H54 (cell line): ENCODE results near the gene SLC7A14.

ENCODE experiments used
- DNase-seq: peaks from one replicate; pipeline ENCODE4 v3.0.0; 2011; ENCODE audit warnings: low spot score, mixed read lengths; ENCODE audit not compliant: insufficient read length
- FAIRE-seq: peaks from 3 replicates; lab custom pipeline; 2011; peaks lifted over from hg19 to GRCh38; lab: Jason Lieb, UNC
- POLR2A ChIP-seq: IDR thresholded peaks from 2 replicates; pipeline ENCODE4 v1.6.1; 2011; ENCODE audit warnings: low read depth, mild to moderate bottlenecking, low read length

The SLC7A14 gene

DNA sequence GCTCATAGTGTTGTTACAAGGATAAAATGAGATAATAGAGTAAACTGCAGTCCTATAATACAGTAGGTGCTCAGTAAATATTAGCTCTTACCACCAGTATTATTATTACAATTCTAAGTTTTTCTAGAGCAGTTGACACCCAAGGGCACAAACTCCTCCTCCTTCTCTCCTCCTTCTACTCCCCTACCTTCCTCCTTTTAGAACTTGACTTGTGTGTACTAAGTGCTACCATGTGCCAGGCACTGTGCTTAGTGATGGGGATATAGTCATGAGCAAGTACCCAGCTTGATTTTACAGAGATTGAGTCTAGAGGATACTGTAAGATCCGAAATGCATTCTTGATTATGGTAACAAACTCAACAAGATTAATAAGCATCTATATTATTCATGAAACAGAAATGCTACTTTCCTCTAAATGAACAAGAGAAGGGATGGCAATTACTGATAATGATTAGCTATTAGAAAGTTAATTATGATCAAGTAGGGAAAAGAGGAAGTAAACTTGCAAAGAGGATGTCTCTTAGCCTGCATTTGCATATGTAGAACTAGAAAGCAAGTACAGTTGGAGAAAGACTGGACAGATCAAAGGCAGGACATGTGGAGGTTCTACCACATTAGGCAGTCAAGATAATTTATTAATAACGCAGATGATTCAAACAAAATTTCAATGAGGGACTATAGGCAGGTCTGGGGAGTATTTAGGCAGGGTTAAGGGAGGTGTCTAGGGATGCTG lies 94.9 kb downstream of the SLC7A14 start:
- no peak for DNase-seq
- no peak for FAIRE-seq
- no peak for TF ChIP-seq POLR2A

DNA sequence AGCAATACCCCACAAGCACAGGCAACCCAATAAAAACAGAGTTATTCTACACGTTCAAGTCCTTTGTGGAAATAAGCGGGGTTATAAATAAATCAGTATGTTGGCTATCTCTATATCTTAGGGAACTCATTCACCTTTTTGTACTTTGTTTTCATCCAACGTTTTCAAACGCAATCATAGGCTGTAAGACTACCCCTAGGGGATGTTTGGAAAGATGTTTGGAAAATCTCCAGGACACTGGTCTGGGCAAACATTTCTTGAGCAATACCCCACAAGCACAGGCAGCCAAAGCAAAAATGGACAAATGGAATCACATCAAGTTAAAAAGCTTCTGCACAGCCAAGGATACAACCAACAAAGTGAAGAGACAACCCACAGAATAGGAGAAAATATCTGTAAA lies 97.1 kb downstream of the SLC7A14 start:
- FAIRE-seq (no peak), DNase-seq (no peak)
- no peak for TF ChIP-seq POLR2A

DNA sequence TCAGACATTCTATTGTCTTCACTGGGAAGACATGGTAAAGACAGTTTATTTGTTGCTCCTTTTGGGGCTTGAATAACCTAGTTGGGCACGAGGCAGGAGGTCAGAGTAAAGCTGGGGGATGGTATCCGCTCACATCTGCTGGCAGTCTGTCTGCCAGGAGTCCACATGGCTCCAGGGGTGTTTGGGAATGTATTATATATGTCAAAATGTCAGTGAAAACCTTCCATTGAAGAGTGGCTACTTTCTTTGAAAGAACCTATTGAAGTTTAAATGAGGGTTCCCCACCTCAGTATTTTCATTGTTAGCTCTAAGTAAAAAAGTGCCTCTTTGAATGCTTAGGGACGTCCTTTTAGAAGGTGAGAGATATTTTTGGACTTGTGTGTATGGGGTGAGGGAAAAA lies 98.8 kb downstream of the SLC7A14 start:
- FAIRE-seq, result no peak
- no peak for DNase-seq
- TF ChIP-seq POLR2A, result no peak

DNA sequence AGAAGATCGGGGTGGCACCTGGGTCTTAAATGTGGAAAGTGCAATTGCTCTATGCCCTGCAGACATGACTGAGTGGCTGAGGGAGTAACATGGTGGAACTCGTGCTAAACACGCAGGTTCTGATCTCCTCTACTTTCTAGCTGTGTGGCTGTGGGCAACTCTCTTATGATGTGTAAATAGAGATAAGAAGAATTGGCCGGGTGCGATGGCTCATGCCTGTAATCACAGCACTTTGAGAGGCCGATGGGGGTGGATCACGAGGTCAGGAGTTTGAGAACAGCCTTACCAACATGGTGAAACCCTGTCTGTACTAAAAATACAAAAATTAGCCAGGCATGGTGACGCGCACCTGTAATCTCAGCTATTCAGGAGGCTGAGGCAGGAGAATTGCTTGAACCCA lies 99.5 kb downstream of the SLC7A14 start:
- FAIRE-seq (no peak), DNase-seq (no peak)
- no peak for TF ChIP-seq POLR2A

DNA sequence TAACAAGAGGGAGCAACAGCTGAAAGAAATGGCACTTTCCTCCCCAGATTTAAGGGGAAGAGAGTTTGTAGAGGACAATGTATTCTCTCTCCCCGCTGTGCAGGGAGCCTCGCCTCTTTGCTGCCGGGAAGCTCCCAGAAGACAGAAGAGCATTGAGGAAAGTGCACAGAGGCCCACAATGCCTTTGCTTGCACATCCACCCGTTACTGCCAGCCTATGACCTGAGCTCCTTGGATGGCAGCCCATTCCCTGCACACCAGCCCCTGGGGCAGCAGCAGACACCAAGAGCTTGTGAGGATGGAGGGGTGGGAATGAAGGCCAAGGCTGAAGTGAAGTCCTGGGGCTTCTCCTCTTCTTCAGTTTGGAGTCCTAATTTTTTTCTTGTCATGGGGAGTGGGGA lies 100.2 kb downstream of the SLC7A14 start:
- DNase-seq, result no peak
- TF ChIP-seq POLR2A, result no peak
- FAIRE-seq, result no peak

- FAIRE-seq, result no peak
- TF ChIP-seq POLR2A, result no peak
- no peak for DNase-seq
Measured at GRCh38 chr3:170485294-170485693, 100.6 kb downstream of the SLC7A14 start.

GRCh38 chr3:170484869-170485268 lies 101.0 kb downstream of the SLC7A14 start:
- DNase-seq, result no peak
- no peak for FAIRE-seq
- TF ChIP-seq POLR2A, result no peak

- FAIRE-seq (no peak), DNase-seq (no peak)
- no peak for TF ChIP-seq POLR2A
Measured at GRCh38 chr3:170483485-170484262, 102.2 kb downstream of the SLC7A14 start.

GRCh38 chr3:170482199-170482598 lies 103.7 kb downstream of the SLC7A14 start:
- DNase-seq (no peak), FAIRE-seq (no peak)
- no peak for TF ChIP-seq POLR2A

GRCh38 chr3:170480111-170480510 lies 105.8 kb downstream of the SLC7A14 start:
- no peak for TF ChIP-seq POLR2A
- no peak for FAIRE-seq
- DNase-seq, result no peak

- TF ChIP-seq POLR2A, result no peak
- DNase-seq (no peak), FAIRE-seq (no peak)
Measured at GRCh38 chr3:170477395-170477794, 108.5 kb downstream of the SLC7A14 start.

- FAIRE-seq (peak; percentile 84), DNase-seq (peak; percentile 50)
- no peak for TF ChIP-seq POLR2A
Measured at GRCh38 chr3:170476291-170476690, 109.6 kb downstream of the SLC7A14 start.

DNA sequence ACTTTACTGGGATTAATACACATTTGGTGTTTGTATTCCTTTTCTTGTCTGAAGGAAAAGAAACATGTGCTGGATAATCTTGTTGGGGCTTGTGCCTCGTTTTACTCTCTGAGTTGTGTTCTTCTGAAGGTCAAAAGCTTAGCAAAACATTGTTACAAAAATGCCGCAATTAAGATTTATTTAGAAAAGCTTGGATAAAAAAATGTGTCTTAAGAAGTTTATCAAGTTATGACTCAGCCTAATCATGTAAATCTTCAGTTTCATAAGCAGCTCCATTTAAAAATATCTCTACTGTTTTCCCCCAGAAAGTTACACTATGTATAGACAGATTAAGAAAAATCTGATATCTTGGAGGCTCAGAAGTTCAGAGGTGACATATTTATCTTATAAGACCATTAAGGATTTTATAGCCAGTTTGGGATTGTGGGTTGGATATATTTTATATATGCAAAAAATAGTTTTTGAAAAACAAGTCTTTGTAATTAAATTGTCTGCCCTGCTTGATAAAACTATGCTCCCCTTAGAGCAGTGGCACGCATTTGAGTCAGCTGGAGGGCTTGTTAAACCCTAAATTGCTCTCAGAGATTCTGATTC lies 110.7 kb downstream of the SLC7A14 start:
- no peak for FAIRE-seq
- DNase-seq, result no peak
- TF ChIP-seq POLR2A, result no peak

GRCh38 chr3:170473358-170473757 lies 112.5 kb downstream of the SLC7A14 start:
- no peak for TF ChIP-seq POLR2A
- DNase-seq, result no peak
- no peak for FAIRE-seq
